Fibroblast of upper back skin (primary cell): ENCODE results near the gene ZNF76.

Experiments used
- DNase-seq: peaks from one replicate; pipeline ENCODE4 v3.0.0-alpha.2; 2013

ZNF76 gene

GRCh38 chr6:35273822-35274559 lies 14.5 kb downstream of the ZNF76 start:
- DNase-seq: no peak

DNA sequence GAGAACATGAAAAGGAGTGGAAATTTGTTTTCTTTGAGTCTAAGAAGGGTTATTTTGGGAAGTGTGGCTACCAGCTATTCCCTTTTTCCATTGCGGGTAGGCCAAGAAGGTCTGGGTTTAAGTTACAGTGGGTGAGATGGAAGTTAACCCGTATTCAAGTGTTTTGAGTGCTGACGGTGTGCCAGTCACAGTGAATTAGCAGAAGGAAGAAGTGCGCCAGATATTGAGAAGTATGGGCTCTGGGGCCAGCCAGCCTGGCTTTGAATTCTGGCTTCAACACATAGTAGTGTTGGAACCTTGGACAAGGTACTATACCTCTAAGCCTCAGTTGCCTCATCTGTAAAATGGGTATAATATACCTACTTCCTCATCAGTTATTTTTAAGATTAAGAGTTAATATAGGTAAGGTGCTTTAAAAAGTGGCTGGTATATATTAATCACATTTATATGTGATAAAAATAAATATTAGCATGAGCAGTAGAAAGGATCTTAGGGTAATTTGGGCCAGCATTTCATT lies 16.3 kb downstream of the ZNF76 start:
- DNase-seq: no peak

DNA sequence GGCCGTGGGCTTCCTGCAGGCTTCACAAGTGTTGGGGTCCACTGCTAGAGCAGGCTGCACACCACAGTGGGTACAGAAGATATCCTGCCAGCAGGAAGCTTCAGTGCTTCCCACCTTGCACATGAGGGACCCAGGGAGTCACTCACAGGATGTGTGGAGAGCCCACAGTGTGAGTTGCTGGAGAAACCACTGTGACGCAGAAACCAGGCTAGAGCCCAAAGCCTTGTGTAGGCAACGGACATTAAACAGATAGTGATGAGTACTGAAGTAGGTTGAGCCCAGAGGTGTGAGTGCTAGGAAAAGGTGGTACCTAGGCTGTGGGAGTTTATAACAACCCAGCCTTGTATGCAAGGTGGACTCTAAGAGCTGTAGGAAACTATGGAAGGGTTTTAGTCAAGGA lies 19.2 kb downstream of the ZNF76 start:
- no peak for DNase-seq

DNA sequence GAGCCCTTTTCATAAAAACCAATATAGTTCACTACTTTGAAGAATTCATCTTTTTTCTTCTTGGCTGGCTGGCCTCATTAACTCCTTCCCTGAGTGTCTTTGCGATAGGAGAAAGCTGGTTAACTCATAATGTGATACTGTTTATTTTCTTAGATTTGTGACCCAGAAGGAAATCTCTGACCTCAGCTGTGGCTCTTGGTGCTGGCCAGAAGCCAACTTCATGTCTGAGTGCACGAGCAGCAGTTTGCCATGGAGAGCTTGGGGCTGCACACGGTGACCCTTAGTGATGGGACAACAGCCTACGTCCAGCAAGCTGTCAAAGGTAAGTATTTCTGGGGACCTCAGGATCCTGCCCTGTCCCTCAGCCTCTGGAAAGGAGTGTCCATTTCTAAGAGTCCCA lies 21.4 kb downstream of the ZNF76 start:
- DNase-seq: no peak

DNA sequence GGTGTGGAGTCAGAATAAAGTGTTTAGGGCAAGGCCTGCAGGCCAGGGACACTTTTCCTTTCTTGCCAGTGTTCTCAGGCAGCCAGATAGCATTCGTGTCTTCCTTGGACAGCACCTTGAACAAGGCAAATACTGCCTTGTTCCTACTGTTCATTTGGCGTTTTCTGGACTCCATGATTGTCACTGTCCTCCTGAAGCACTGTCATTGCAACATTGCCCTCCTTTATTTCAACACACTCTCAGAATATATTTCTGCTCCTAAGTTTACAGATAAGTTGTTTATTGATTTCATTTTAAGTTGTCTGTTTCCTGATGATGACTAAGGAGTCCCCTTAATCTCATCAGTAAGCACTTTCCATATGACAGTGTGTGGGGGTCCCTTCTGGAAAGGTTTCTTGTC lies 22.9 kb downstream of the ZNF76 start:
- no peak for DNase-seq

DNA sequence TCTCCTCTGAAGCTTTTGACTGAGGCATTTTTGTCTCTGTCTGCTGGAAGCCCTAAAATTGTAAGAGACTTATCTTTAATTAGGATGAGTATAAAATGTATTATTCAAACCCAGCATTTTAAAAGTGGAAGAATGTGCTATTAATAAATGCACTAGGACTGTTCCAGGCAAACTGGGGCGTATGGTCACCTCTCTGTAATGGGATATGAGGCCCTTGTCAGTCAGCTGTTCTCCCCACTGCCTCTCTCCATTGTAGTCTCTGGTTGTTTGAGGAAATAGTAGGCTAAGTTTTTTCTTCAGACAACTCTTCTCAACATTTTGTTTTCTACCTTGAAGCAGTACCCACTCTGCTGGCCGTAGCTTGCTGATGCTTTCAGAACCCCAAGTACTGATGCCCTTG lies 23.8 kb downstream of the ZNF76 start:
- no peak for DNase-seq

- DNase-seq: no peak
These were observed 28.3 kb downstream of the ZNF76 start for GRCh38 chr6:35287671-35288396.

GRCh38 chr6:35288834-35289233 lies 29.3 kb downstream of the ZNF76 start:
- no peak for DNase-seq

GRCh38 chr6:35291491-35291890 lies 32.0 kb downstream of the ZNF76 start:
- no peak for DNase-seq

DNA sequence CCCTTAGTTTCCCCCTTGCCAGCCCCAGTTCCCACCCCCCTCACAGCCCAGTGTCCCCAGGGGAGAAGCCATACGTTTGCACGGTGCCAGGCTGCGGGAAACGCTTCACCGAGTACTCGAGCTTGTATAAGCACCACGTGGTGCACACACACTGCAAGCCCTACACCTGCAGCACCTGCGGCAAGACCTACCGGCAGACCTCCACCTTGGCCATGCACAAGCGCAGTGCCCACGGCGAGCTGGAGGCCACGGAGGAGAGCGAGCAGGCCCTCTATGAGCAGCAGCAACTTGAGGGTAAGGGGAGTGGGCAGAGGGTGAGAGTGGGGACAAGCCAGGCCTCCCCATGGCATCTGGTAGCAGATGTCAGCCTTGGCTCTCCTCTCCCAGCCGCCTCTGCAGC lies 33.0 kb downstream of the ZNF76 start:
- no peak for DNase-seq

DNA sequence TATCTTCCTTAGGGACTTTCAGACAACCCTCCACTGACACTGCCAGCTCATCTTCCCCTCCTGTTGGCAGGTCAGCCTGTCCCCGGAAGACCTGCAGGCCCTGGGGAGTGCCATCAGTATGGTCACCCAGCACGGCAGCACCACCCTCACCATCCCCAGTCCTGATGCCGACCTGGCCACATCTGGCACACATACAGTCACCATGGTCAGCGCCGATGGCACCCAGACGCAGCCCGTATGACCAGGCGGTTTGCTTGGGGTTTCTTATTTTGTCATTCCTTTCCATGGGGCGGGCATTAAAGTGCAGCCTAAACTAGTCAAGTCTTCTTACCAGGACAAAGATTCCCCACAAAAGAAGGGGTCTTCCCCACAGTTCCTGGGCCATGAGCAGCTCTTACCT lies 34.1 kb downstream of the ZNF76 start:
- DNase-seq: no peak

DNA sequence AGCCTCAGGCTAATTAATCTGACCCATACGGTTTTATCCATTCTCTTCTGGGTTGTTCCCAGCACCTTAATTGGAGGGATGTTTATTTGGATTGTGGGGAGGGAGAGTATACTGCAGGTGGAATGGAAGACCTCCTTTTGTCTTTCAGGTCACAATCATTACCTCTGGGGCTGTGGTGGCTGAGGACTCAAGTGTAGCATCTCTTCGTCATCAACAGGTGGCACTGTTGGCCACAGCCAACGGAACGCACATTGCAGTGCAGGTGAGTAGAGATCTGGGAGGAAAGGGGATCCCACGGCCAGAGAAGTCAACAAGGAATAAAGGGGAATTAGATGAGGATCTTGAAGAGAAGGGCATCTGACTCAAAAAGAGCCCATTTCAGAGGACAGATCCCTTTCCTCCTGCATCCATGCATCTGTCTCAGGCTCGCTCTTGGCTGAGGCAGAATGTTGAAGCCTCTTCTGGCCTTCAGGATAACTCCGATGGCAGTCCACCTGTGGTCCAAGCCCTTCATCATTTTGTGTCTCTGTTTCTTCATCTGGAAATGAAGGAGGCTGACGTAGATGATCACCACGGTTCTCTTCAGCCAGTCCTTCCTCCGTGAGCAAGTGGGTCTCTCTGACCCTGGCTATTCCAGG lies 34.9 kb downstream of the ZNF76 start:
- peak; percentile 25 for DNase-seq

- no peak for DNase-seq
These were observed 35.5 kb downstream of the ZNF76 start for GRCh38 chr6:35295036-35295435.

- no peak for DNase-seq
These were observed 36.2 kb downstream of the ZNF76 start for GRCh38 chr6:35295521-35296315.

- DNase-seq: no peak
These were observed 37.5 kb downstream of the ZNF76 start for GRCh38 chr6:35296931-35297600.

GRCh38 chr6:35297601-35298481 lies 38.3 kb downstream of the ZNF76 start, which contains the start of gene DEF6:
DEF6 (plus strand) TSS chr6:35297818; CDS start chr6:35297857, 39 bp downstream.
- DNase-seq: peak; percentile 86

- no peak for DNase-seq
These were observed 39.1 kb downstream of the ZNF76 start for GRCh38 chr6:35298625-35299140.

DNA sequence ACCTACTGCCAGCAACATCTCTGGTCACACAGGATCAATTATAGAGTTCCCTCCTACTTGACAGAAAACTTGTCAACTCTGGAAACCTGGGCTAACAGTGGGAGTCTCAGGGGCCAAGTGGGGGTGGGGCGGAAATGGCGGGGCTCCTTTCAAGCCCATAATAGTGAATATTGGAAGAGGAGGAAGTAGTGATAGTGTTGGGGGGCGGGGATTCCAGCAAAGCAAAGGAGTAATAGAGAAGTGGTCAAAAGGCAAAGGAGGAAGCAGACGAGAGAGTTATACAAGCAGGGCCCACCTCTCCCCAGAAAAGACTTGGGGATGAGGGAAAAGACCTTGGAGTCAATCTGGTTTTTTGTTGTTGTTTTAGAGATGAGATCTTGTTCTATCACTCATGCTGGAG lies 40.1 kb downstream of the ZNF76 start:
- DNase-seq: no peak

DNA sequence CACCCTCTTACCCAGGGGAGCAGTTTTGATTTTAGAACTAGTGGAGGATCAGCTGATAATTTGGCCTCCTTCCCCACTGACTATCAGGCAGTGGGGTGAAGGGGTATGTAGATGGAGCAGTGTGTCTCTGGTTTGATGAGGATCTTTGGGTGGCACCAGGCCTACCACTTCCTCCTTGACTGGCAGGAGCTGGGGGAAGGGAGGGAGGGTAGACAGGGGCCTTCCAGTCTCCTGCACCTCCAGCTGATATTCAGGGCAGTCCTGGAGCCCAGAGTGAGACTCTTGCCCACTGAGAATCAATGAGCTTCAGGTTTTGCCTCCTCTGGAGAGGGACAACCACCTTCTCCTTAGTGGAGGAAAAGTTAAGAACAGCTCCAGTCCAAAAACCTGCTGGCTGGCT lies 41.3 kb downstream of the ZNF76 start:
- no peak for DNase-seq

GRCh38 chr6:35302604-35303241 lies 43.2 kb downstream of the ZNF76 start:
- DNase-seq: peak; percentile 25

DNA sequence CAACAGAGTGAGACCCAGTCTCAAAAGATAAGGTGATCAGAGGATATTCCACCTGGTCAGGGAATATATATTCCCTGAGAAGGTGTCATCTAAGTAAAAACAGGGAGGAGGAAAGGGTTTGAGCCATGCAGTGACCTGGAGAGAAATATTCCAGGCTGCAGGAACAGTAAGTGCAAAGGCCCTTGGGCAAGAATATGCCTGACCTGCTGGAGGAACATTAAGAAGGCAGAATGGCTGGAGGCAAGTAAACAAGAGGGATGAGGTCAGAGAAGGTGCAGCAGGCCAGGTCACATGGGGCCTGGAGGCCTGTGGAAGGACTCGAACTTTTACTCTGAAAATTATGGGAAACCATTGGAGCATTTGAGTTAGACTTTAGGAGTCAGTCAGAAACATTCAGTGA lies 44.8 kb downstream of the ZNF76 start:
- no peak for DNase-seq
